Superior temporal gyrus (tissue), 1 donor: ENCODE data around the gene PPM1L.
"Not testable (repeated sequence)": the region's sequence is repeated elsewhere in the genome, so short reads cannot be mapped to it uniquely, and the experiment has no call there.

Experiments
- DNase-seq: peaks from one replicate; pipeline ENCODE4 v3.0.0-alpha.2; 2016; ENCODE audit errors: extremely low spot score

PPM1L gene

DNA sequence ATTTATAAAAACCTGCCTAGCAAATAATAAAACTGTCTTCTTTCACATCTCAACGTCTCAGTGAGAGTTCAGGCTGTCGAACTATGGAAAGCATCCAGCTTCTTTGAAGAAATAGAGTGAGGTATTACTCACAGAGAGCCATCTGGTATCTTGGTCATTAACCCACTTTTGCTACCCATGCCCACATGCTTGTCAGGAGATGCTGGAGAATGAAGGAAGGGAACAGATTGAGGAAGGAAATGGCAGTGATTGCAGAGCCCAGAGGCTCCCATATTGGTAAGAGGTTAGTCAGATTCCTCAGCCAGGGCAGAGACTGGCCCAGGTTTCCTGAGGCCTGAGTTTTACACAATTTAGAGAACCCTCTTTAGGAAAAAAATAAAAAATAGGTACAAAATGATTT is 230.0 kb downstream of the PPM1L start:
- DNase-seq, result peak; percentile 59

DNA sequence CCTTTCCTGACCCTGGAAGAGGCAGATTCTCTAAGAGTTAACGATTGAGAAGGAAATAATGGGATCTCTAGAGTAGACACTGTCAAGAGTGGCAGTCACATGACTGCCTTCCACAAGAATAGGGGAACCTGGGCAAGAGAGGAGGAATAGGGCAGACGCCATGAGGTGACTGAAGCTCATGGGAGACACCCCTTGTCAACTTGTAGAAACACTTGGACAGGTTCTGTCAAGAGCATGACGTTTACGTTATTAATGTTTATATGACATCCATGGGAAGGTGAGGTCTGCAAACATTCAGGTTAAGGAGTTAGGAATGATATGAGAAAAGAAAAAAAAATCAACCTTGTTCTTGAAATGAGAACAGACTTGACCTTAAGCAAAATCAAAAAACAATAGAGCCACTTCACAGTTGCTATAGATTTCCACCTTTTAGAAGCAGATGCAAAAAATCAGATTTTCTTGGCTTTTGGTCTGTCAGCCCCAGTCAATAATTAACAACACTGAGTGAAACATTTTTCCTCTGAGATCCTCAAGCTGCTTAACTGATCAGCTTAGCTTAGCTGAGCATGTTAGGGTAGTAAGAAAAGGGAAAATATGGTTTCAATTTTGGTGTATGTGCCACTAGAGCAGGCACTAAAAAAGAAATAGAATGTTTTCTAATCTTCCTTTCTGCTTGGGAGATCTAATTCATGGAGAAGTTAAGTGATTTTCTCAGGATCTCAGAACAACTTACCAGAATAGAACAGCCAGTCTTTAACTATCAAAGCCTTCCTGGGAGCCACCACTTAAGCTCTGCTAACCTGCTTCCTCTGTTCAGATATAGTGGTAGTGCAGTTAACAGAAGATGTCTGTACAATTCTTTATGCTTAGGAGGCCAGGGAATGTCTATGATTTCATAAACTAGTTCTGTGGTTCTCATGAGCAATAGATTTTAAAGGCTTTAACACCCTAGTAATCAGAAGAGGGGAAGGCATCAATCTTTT is 232.2 kb downstream of the PPM1L start:
- no peak for DNase-seq

DNA sequence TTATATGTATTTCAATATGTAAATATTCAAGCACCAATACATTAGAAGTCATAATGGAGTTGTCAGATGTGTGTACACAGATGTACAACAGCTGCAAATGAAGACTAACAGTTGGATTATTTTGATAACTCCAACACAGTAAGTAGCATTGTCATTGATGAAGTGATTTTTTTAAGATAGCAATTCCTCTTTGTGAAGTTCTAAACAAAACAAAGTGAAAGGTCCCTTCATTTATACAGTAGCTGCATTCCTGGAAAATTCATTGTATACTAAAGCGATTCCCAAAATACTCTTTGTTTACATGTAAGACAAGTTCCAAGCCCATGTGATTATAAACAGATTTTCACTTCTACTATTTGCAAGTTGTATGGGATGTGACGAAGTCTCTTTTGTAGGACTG is 234.4 kb downstream of the PPM1L start:
- DNase-seq, result no peak

DNA sequence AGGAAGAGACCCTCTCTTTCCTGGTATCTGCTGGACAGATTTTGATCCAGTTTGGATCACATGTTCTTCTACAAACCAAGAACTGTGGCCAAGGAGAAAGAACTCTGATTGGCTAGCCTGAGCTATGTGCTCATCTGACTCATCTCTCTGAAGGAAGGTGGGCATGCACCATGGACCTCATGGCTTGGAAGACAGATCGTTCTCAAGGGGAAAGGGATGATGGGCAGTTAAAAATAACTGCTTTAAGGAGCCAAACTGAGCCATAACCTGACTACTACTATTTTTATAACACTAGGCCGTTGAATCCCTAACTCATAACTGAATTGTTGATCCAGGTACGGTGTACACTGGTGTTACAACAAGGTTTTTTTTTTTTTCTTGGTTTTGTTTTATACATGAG is 236.7 kb downstream of the PPM1L start:
- DNase-seq, result no peak

DNA sequence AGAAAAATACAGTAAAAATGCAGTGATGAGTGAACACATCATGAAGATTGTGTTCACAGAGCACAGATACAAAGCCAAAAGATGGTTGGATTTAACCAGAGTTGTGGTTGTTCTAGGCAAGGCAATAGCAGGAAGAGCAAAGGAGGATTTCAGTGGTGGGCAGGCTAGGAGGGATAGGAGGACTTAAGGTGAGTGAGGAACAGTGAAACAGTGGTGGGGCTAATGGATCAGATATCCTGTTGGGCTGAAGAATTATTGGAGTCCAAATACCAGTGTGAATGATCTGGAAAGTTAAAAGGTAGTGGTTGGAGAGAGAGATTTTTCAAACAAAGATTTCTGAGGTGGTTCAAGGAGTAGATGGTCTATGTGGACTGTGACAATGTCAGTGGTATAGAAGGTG is 240.8 kb downstream of the PPM1L start:
- no peak for DNase-seq

DNA sequence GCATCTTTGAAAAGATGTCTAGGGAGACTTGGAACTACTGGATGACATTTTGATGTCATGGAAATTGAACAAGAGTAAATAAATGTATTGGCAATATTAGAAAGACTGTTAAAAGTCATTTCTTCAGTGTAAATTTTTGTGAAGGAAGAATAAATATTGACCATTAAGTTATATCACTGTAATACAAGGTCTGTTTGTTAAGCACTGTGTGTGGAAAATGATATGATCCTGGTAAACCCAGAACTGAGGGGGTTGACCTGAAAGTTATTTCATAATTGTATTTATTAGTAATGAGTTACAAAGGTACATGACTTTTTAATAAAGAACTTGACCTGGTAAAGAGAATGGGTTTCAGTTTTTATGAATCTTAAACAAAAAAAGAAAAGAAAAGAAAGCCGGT is 242.6 kb downstream of the PPM1L start:
- no peak for DNase-seq

DNA sequence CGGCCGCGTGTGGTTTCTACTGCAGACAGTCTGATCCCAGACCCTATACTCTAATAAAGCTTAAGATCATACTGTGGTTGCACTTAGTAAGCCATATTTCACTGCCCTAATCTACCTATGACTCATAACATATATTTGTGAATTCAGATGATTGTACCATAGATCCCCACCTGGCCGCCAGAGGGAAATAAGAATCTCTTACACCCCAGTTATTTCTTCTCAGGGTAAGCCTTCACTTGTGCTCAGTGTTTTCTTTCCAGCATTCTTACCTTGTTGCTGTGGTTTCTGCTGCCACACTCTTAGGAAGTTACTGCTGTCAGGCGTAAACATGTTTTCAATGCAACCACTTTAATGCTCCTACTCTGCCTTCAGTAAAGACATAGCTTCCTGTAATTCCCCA is 243.2 kb downstream of the PPM1L start:
- no peak for DNase-seq

DNA sequence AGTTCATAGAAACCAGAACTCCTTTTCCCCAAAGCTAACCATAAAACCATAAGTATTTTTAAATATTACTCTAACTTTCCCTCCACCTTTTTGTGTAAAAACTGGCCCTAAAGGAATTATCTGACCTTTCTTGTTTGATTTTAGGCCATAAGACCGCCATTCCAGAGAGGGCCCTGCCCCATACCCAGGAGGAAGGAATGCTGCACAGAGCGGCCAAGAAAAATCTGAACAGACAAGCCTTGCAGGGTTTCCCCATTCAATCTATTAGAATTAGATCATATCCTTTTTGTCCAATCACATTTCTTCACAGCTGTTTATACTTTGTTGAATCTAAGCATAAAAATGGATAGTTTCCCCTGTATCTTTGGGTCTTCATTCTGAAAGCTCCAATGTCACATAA is 252.1 kb downstream of the PPM1L start:
- DNase-seq, result no peak

DNA sequence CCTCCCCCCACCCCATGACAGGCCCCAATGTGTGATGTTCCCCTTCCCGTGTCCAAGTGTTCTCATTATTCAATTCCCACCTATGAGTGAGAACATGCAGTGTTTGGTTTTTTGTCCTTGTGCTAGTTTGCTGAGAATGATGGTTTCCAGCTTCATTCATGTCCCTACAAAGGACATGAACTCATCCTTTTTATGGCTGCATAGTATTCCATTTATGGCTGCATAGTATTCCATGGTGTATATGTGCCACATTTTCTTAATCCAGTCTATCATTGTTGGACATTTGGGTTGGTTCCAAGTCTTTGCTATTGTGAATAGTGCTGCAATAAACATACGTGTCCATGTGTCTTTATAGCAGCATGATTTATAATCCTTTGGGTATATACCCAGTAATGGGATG is 254.1 kb downstream of the PPM1L start:
- DNase-seq, result not testable (repeated sequence)

DNA sequence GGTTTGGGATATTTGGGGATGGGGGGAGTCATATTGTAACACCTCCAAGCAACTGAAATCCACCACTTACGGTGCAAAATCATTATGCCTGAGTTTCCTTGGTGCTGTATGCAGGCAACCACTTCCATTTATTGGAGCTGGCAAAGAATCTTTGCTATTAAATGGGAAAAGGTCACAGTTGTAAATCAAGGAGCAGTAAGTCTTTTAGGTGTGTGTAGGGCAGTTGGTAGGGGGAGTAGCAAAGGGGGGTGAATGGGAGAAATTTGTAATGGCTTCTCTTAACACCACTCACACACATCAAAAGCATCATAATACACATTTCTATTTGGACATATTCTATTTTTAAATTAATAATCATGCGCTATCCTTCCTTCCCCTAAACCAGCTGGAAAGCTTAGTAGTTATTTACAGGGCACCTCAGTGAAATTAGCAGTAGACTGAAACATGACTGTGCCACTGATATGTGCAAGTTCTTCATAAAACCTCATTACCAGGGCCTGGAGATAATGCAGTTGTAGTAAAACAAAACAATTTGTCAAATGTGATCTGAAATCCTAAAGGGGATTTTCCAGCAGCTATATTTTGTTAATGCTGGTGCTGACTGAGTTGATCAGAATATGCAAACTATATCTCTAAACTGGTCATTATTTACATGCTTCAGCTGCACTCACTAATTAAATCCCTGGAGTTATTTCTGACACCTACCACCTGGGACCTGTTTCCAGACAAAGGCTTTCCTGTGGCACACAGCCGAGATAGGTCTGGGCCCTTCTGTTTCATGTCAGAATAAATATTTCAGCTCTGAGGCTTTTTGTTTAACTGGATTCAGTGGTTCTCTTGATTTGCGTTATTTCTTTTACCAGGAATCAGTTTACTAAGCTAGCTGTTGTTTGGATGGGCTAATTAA is 259.1 kb downstream of the PPM1L start:
- DNase-seq, result no peak

DNA sequence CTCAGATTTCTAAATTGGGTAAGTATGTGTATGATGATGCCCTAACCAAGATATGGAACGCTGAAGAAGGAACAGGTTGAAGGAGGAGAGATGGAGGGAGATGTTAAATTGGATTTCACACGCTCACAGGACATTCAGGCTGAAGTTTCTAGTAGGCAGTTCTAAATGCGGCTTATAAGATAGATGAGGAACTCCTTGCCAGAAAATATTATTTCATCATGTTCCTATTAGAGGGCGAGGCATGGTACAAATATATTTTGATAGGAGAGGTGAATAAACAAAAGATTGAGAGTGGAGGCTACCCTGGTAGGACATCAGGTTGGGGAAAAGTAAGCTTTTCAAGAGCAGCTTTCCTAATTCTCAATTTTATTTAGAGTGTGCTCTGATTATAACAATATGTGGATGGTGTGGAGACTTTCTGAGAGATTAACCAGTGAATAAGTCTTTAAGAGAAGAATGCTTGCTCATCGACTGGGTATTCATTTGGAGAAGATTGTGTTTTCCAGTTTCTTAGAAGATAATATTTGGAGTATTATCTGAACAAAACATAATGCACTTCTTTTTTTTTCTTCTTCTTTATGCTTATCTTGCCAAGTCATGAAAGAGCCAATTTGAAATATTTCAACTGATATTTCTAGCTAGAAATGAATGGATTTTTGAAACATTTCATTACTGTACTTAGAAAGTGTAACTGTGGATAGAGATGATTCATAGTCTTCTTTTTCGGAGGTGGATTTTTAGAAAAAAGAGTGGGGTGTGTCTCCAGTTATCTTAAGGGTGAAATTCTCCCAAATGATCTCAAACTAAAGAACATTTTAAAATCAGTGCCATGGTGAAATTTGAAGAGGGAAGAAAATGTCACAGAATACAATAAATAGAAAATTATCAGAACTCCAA is 260.6 kb downstream of the PPM1L start:
- peak; percentile 21 for DNase-seq

DNA sequence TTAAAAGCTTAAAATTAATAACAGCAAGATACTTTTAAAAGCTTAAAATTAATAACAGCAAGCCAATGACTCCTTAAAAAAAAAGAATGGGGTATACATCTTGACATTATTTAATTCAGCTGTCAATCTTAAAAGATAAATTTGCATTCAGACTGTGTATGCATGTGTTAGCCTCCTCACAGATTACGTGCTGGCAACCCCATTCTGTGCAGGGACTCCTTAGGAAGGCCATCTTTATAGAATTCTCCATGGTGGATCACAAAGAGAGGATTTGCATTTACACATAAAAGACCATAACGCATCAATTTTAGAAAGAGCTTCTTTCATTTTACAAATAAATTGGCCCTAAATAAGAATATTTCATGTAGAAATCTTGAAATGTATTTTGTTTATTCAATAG is 261.9 kb downstream of the PPM1L start:
- DNase-seq, result no peak

DNA sequence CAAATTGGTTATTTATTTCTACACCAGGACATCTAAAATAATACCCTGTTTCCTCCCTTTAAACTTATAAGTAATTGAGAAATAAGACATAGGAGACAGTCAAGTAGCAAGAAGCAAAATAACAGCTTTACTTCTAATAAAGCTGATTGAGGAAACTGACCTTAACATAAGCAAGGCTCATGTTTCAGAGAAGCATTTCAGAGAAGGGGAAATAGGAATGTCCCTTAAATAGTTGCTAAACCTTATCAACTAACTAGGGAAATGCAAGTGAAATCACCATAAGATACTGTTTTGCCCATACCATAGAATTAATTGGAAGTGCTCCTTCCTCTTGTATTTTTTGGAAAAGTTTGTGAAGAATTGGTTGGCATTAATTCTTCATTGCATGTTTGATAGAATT is 264.2 kb downstream of the PPM1L start:
- no peak for DNase-seq

DNA sequence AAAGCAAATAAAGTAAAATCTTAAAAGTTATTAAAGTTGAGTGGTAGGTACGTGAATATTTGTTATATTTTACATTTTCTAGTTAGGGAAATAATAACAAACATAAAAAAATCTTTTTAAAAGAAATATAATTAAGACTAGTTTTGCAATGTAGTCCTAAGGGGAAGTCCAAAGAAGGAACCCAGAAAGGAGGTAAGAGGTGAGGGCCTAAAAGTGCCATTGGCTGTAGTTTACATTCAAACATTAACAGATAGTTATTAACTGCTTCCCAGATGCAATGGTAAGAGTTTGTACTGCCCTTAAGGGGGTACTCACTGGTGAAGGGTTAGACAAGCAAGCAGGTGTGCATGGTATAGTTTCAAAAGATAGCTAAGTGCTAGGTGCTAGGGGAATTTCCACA is 269.9 kb downstream of the PPM1L start:
- DNase-seq, result no peak

DNA sequence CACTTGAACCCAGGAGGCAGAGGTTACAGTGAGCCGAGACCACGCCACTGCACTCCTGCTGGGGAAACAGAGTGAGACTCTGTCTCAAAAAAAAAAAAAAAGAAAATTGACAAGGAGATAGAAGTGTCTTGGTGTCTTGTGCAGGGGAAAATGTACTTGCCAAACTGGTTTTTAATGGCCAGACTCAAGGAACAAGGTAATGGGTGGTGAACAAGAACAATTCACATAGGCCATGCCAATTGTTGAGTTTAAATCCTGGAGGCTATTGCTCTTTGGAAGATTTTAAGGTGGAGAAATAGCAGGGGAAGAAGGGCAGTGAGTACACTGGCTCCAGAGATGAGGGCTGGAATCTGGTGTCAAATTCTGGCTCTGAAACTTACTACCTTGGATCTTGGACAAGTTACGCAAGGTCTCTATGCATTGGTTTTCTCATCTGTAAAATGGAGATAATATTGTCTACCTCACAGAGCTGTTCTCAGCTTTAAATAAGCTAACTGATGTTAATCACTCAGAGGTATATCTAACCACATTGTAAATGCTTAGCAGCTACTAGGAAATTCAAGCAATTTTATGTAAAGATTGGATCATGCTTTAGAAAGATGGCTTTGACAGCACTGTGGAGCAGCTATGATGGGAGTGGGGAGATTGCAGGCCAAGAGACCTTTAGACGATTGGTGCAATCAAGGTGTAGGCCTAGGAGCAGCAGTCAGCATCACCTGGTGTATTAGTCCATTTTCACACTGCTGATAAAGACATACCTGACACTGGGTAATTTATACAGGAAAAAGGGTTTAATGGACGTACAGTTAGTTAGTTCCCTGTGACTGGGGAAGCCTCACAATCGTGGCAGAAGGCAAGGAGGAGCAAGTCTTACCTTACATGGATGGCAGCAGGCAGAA is 270.8 kb downstream of the PPM1L start:
- no peak for DNase-seq

DNA sequence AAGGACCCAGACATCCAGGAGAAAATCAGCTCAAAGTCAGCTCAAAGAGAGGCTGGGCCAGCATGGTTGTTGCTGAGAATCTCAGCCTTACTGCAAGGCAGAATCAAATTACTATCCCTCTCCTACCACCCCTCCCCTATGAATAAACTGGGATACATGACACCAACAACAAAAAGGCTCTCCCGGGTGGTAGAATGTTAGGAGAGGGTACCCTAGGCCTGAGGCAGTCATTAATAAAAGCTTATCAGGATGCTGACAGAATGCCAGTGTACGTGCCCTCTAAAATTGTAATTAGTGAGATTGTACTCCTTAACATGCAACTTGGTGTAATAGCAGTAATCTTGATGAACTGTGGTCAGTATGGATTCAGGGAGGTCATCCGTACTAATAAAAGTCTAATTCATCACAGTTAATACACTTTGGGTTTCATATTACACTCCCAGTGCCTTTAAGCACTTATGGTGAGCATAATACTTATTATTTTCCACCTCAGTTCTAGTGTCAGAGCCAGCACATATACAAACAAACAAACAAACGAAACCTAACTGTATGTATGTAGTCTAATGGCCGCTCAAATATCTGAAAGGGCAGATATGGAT is 272.6 kb downstream of the PPM1L start:
- DNase-seq, result no peak

DNA sequence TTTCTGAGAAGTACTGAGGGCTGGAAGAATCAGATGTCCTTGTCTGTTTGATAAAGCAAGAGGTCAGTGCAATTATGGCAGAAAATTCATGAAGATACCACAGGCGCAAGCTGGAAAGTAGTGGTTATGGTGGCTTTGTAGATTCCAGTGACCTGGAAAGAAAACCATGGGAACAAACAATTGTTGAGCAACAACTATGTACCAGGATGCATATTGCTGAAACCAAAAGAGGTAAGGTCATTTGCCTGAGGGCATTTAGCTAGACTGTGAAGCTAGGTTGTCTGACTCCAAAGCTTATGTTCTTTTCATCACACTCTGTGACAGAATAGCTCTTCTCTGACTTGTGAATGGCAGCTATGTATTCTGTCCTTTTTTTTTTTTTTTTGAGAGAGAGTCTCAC is 275.1 kb downstream of the PPM1L start:
- DNase-seq, result no peak

DNA sequence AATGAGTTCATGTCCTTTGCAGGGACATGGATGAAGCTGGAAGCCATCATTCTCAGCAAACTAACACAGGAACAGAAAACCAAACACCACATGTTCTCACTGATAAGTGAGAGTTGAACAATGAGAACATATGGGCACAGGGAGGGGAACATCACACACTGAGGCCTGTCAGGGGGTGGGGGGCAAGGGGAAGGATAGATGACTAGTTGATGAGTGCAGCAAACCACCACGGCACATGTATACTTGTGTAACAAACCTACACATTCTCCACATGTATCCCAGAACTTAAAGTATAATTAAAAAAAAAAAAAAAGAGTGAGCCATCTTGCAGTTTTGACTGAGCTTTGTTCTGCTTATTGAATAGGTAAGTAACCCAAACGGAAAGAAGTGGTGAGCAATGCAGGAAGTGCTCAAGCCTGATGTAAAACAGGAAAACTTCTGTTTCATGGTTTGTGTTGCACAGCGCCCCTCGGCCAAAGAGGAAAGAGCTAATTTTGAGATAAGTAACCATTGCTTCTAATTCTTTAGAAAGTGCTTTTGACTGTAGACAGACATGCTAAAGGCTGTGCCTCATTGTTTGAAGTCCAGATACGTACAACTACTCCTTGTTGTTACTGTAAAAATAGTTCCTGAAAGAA is 279.0 kb downstream of the PPM1L start:
- DNase-seq, result not testable (repeated sequence)

DNA sequence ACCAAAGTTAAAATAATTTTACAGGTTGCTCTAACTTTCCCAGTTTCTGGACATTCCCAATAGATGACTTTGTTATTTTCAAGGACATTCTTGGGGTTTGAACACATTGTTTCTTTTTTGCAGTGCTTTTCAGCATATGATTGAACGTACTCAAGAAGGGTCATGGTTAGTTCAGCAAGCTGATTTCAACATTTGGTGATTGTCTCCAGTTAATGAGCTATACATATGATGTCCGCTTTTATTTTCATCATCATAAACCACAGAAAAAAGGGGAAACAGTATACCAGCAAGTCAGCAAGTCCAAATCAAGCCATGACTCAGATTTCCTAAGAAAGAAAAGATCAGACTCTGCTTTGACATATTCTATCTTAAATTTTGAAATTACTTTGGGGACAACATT is 279.7 kb downstream of the PPM1L start:
- no peak for DNase-seq

DNA sequence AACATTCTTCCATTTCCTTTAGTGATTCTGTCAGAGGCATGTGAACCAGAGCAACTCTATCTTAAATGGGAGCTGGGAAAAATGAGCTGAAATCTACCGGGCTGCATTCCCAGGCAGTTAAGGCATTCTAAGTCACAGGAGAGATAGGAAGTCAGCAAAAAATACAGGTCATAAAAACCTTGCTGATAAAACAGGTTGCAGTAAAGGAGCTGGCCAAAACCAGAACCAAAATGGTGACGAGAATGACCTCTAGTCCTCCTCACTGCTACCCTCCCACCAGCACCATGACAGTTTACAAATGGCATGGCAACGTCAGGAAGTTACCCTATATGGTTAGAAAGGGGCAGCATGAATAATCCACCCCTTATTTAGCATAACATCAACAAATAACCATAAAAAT is 282.7 kb downstream of the PPM1L start:
- no peak for DNase-seq
